Upper lobe of left lung (tissue), 4 donors: Measurements from ENCODE around the gene MAP3K10.

Experiments used
- POLR2A ChIP-seq, 4 donors: fragments of 450-650 bp; IDR thresholded peaks; one replicate each; pipeline ENCODE4 v1.5.1; 2016 to 2017; ENCODE audit warnings: antibody characterized with exemption in 4 of 4, mild to moderate bottlenecking in 2 of 4
- TF ChIP-seq, protein P1 (sequence below), 6 experiments: fragments of 450-650 bp in 4 of 6; fragments of 200-600 bp in 2 of 6; sonication (generic) in 2 of 6; IDR thresholded peaks; one replicate each; pipeline ENCODE4 v1.5.1; 2016 to 2019; ENCODE audit warnings: antibody characterized with exemption in 6 of 6

DNA sequence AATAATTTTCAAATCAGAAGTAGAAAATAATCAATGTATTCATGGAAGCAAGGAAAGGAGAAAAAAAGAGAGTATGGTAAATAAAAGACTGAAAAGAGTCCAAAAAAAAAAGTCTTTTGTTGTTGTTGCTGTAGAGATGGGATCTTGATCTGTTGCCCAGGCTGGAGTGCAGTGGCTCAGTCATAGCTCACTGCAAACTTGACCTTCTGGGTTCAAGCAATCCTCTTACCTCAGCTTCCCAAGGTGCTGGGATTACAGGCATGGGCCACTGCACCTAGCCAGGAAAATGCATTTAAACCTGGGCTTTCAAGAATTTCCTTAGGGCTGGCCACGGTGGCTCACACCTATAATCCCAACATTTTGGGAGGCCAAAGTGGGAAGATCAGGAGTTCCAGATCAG, 7.0 kb upstream of the MAP3K10 start:
- no peak for TF ChIP-seq POLR2A (IDR thresholded peaks at IDR 0.05)
- TF ChIP-seq, protein P1, sequence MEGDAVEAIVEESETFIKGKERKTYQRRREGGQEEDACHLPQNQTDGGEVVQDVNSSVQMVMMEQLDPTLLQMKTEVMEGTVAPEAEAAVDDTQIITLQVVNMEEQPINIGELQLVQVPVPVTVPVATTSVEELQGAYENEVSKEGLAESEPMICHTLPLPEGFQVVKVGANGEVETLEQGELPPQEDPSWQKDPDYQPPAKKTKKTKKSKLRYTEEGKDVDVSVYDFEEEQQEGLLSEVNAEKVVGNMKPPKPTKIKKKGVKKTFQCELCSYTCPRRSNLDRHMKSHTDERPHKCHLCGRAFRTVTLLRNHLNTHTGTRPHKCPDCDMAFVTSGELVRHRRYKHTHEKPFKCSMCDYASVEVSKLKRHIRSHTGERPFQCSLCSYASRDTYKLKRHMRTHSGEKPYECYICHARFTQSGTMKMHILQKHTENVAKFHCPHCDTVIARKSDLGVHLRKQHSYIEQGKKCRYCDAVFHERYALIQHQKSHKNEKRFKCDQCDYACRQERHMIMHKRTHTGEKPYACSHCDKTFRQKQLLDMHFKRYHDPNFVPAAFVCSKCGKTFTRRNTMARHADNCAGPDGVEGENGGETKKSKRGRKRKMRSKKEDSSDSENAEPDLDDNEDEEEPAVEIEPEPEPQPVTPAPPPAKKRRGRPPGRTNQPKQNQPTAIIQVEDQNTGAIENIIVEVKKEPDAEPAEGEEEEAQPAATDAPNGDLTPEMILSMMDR (IDR thresholded peaks at IDR 0.05): no peak
